K562 (cell line): ENCODE measurements around the gene GCHFR. TPM values are rescaled to one million over a fixed set of nuclear protein-coding genes. Genes with fewer than 3 reads are reported as not detected.

Experiments used
- ATAC-seq: fragments of 200-7000 bp; cut with Tn5 transposase; 3 replicates; pipeline ENCODE4 v1.9.1; 2020; ENCODE audit warnings: moderate library complexity
- BruUV-seq: library from RNA; stranded (reverse); fragments of 400-500 nt; replicated peaks from 2 replicates; lab custom pipeline; 2021; lab: Mats Ljungman, UMichigan
- CTCF ChIA-PET: fragments of 300-600 bp; formaldehyde crosslinking; extraction: SDS; loops from one replicate; lab custom pipeline; 2021; ENCODE audit warnings: low intra/inter-chr PET ratio; lab: Yijun Ruan, JAX
- POLR2A ChIA-PET: fragments of 300-600, 350-650 bp; sonication (Branson Sonifier 250); formaldehyde crosslinking; extraction: SDS; loops from one replicate; lab custom pipeline; 2021; ENCODE audit warnings: antibody characterized with exemption, inconsistent platforms; lab: Yijun Ruan, JAX
- DNase-seq, 4 experiments: peaks; one replicate each; pipeline versions ENCODE4 v3.0.0 to v3.0.0-alpha.2; 2011 to 2018; ENCODE audit warnings: low spot score in 3 of 4, mixed read lengths in 3 of 4; ENCODE audit errors: extremely low read depth in 1 of 4
- FAIRE-seq: peaks from 2 replicates; lab custom pipeline; 2011; peaks lifted over from hg19 to GRCh38; lab: Jason Lieb, UNC
- H2AFZ ChIP-seq: 2 replicates; pipeline ENCODE4 v1.6.0; 2011; ENCODE audit warnings: low read depth, low read length, control low read depth, inconsistent platforms
- H3K27ac ChIP-seq: fragments of 200-600 bp; 3 replicates; pipeline ENCODE4 v1.8.0; 2011; ENCODE audit warnings: low read depth, mild to moderate bottlenecking, control low read depth, inconsistent platforms, low read length, moderate library complexity, mixed read lengths; ENCODE audit errors: extremely low read depth
- H3K27me3 ChIP-seq, 2 experiments: fragments of 300-600 bp in 1 of 2; 2 replicates in 1 of 2; 3 replicates in 1 of 2; pipeline versions ENCODE4 v1.6.0 to v1.8.0; 2011; ENCODE audit warnings: inconsistent platforms in 2 of 2, low read length in 2 of 2, mild to moderate bottlenecking in 1 of 2, mixed read lengths in 1 of 2, moderate library complexity in 1 of 2; ENCODE audit not compliant: control insufficient read depth in 2 of 2, insufficient read depth in 2 of 2
- H3K36me3 ChIP-seq: fragments of 300-600 bp; 3 replicates; pipeline ENCODE4 v1.8.0; 2011; ENCODE audit warnings: mild to moderate bottlenecking, low read length, inconsistent platforms; ENCODE audit not compliant: control insufficient read depth, insufficient read depth
- H3K4me1 ChIP-seq, 2 experiments: fragments of 200-600 bp in 1 of 2; replicated peaks in 1 of 2; 2 replicates in 1 of 2; 3 replicates in 1 of 2; pipeline versions ENCODE4 v1.5.1 to v1.8.0; 2011; ENCODE audit warnings: inconsistent platforms in 2 of 2, low read length in 2 of 2, mild to moderate bottlenecking in 1 of 2, mixed read lengths in 1 of 2, moderate library complexity in 1 of 2; ENCODE audit not compliant: control insufficient read depth in 2 of 2, insufficient read depth in 2 of 2
- H3K4me2 ChIP-seq: 2 replicates; pipeline ENCODE4 v1.6.1; 2011; ENCODE audit warnings: low read length, control low read depth, inconsistent platforms, mixed read lengths; ENCODE audit not compliant: insufficient read depth
- H3K4me3 ChIP-seq: fragments of 200-600 bp; sonication (generic), shearing (Covaris generic); 2 replicates; pipeline ENCODE4 v1.5.1; 2016; ENCODE audit warnings: control low read depth, inconsistent platforms
- H3K79me2 ChIP-seq: fragments of 200-600 bp; 3 replicates; pipeline ENCODE4 v1.8.0; 2011; ENCODE audit warnings: low read length, inconsistent platforms; ENCODE audit not compliant: control insufficient read depth, insufficient read depth
- H3K9ac ChIP-seq, 2 experiments: 2 replicates each; pipeline versions ENCODE4 v1.6.0 to v1.6.1; 2011; ENCODE audit warnings: low read depth in 2 of 2, low read length in 2 of 2, control low read depth in 1 of 2, inconsistent platforms in 1 of 2, mild to moderate bottlenecking in 1 of 2, mixed read lengths in 1 of 2; ENCODE audit not compliant: insufficient read depth in 1 of 2
- H3K9me1 ChIP-seq: one replicate; pipeline ENCODE4 v1.6.0; 2011; ENCODE audit warnings: inconsistent platforms, mild to moderate bottlenecking, low read length, moderate library complexity; ENCODE audit not compliant: control insufficient read depth, insufficient read depth
- H3K9me3 ChIP-seq: replicated peaks from 2 replicates; pipeline ENCODE4 v1.5.1; 2011; ENCODE audit warnings: low read depth, low read length, inconsistent platforms; ENCODE audit not compliant: control insufficient read depth, insufficient read depth
- H4K20me1 ChIP-seq: replicated peaks from 2 replicates; pipeline ENCODE4 v1.6.1; 2011; ENCODE audit warnings: low read length, inconsistent platforms, mixed read lengths; ENCODE audit not compliant: control insufficient read depth, insufficient read depth
- HNRNPLL ChIP-seq: fragments of 200-400 bp; formaldehyde crosslinking; IDR thresholded peaks from 2 replicates; pipeline ENCODE4 v1.6.1; 2017; ENCODE audit warnings: low read length, low read depth, mild to moderate bottlenecking; ENCODE audit not compliant: poor library complexity, severe bottlenecking
- IFI16 ChIP-seq: fragments of 250-450 bp; sonication (Bioruptor Pico); IDR thresholded peaks from 2 replicates; pipeline ENCODE4 v2.1.2; 2022; ENCODE audit warnings: mild to moderate bottlenecking, inconsistent platforms
- KLF1 ChIP-seq: fragments of 450-650 bp; IDR thresholded peaks from 2 replicates; pipeline ENCODE4 v1.6.1; 2016; ENCODE audit warnings: missing genetic modification characterization, missing compliant biosample characterization
- RBM14 ChIP-seq: fragments of 200-400 bp; formaldehyde crosslinking; IDR thresholded peaks from 2 replicates; pipeline ENCODE4 v1.6.1; 2018; ENCODE audit warnings: low read depth, mild to moderate bottlenecking, low read length, moderate library complexity, borderline replicate concordance; ENCODE audit not compliant: insufficient read depth
- SMARCA4 ChIP-seq: fragments of 450-650 bp; IDR thresholded peaks from 2 replicates; pipeline ENCODE4 v1.6.1; 2016
- TCF3 ChIP-seq: sonication (generic); formaldehyde crosslinking; IDR thresholded peaks from 2 replicates; pipeline ENCODE4 v1.4.0; 2020; ENCODE audit warnings: mild to moderate bottlenecking, missing genetic modification reagents
- TEAD4 ChIP-seq, 2 experiments: sonication (generic) in 1 of 2; formaldehyde crosslinking in 1 of 2; IDR thresholded peaks; 2 replicates each; pipeline versions ENCODE4 v1.6.1 to v1.8.0; 2012 to 2022; ENCODE audit warnings: borderline replicate concordance in 1 of 2, inconsistent platforms in 1 of 2, low read length in 1 of 2, mild to moderate bottlenecking in 1 of 2, missing genetic modification reagents in 1 of 2
- YY1 ChIP-seq, 3 experiments: IDR thresholded peaks; 2 replicates each; pipeline ENCODE4 v1.6.1; 2011; ENCODE audit warnings: low read length in 2 of 3, mild to moderate bottlenecking in 2 of 3, moderate library complexity in 2 of 3, borderline replicate concordance in 1 of 3, control low read depth in 1 of 3, low read depth in 1 of 3; ENCODE audit not compliant: insufficient read depth in 3 of 3, insufficient replicate concordance in 2 of 3, control insufficient read depth in 1 of 3, insufficient read length in 1 of 3; ENCODE audit errors: extremely low read depth in 1 of 3
- ZNF668 ChIP-seq: fragments of 250-450 bp; sonication (Bioruptor Pico); IDR thresholded peaks from 2 replicates; pipeline ENCODE4 v1.8.0; 2022; ENCODE audit warnings: mild to moderate bottlenecking, inconsistent platforms
- WGBS: fragments of 100-300 bp; shearing (Covaris generic); methylation state at CpG from one replicate; pipeline ENCODE4 v1.1.6; 2016; ENCODE audit warnings: low coverage, mixed read lengths; ENCODE audit not compliant: insufficient coverage; ENCODE audit errors: missing lambda C conversion rate; 5-methylcytosine and 5-hydroxymethylcytosine counted together
- in situ Hi-C: fragments of 300-500 bp; cut with MboI; formaldehyde crosslinking; loops from 4 replicates; pipeline ENCODE4 v1.15.0; 2018; ENCODE audit warnings: inconsistent platforms, mixed read lengths
- intact Hi-C: fragments of 100-400 bp; cut with micrococcal nuclease; formaldehyde crosslinking; loops from 2 replicates; pipeline ENCODE4 v1.14.2; 2022
- polyA plus RNA-seq, 8 experiments: library from polyadenylated mRNA; depleted of rRNA in 4 of 8; stranded (reverse) in 5 of 8; unstranded in 3 of 8; fragments of >200 nt; fragmentation: Nextera tagmentation in 2 of 8; fragmentation: Illumina TruSeq in 1 of 8; extraction: Ambion mirVana in 2 of 8; extraction: Trizol in 1 of 8; gene quantifications; 2 replicates each; pipeline versions ENCODE4 v1.2.1 to v1.2.3, GENCODE V29; 2011 to 2014; ENCODE audit warnings: inconsistent platforms in 1 of 8, missing spikeins in 1 of 8
- total RNA-seq, 7 experiments: library from RNA; depleted of rRNA in 6 of 7; stranded (reverse); fragments of >200 nt in 6 of 7; fragmentation: Illumina TruSeq in 2 of 7; extraction: Trizol in 2 of 7; gene quantifications; 2 replicates each; pipeline versions ENCODE4 v1.2.1 to v1.2.3, GENCODE V29; 2011 to 2021; ENCODE audit warnings: low replicate concordance in 1 of 7

The GCHFR gene
- total and polyA plus RNA-seq, 9 of the 15 experiments (the other 6 are each of a cell fraction or from before 2014, with no cell fraction given): 8.7 to 83.5 (median 20.8) TPM

DNA sequence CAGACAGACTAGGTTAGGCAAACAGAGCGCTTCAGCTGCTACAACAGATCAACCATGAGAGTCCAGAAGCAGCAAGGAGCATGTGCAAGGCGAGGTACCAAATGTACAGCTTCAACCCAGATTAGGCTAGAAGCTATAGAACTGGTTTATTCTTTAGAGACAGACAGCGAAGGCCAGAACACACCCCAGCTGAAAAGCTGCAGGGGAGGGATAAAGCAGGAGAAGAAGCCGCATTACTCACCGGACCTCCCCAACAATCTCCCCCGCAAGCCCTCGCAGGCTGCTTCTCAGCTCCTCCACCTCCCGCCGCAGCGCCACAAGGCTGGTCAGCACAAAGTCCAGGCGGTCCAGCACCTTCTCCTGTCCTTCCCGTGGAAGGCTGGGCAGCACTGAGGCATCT, 12.1 kb upstream of the GCHFR start (continued):
- TF ChIP-seq TEAD4 (IDR thresholded peaks at IDR 0.05; ENCODE audit: low read length): peak; percentile 75
- no peak for TF ChIP-seq TEAD4 (CRISPR knock-in tag; IDR thresholded peaks at IDR 0.05; ENCODE audit: borderline replicate concordance)
- TF ChIP-seq RBM14: no peak
- TF ChIP-seq TCF3 (CRISPR knock-in tag): peak; percentile 82
- no peak for TF ChIP-seq ZNF668 (CRISPR knock-in tag)
- TF ChIP-seq SMARCA4: peak; percentile 81

DNA sequence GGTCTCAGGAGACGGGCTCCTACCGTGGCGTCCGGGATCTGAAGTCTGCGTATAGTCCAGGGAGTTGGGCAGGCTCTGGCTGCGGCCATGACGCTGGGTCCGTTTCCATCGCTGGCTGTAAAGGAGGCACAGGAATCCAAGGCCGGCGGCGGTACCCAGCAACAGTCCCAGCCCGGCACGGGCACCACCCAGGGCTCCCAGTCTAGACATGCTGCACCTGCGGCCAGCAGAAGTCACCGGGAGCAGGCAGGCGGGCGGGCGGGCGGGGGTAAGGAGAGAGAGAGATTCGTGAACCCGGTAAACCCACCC, 9.3 kb upstream of the GCHFR start:
- TF ChIP-seq HNRNPLL: peak; percentile 42
- no peak for TF ChIP-seq KLF1 (tag)
- TF ChIP-seq YY1 (IDR thresholded peaks at IDR 0.05; ENCODE audit: borderline replicate concordance in 1 of 3, control insufficient read depth in 1 of 3, extremely low read depth in 1 of 3, insufficient read depth in 3 of 3, insufficient read length in 1 of 3, insufficient replicate concordance in 2 of 3, low read depth in 1 of 3, low read length in 2 of 3): peak in 1 of 3 experiments; percentile 71
- TF ChIP-seq IFI16 (CRISPR knock-in tag): no peak
- FAIRE-seq: no peak
- Histone ChIP-seq H2AFZ (peak overlapping the region; percentile 90), H4K20me1 (0 out of 2 replicates have a peak, but pooled peaks cover 4% of the 10 kb centered on the region), H3K9me3 (no peaks in the 10 kb centered on the region), H3K4me1 (peaks cover 36 to 43% of the 10 kb centered on the region in 2 experiments), H3K27ac (peak overlapping the region; percentile 71), H3K4me2 (peak overlapping the region; percentile 83), H3K4me3 (peak overlapping the region; percentile 99), H3K9ac (peak overlapping the region; percentile 88 to 95), H3K9me1 (no peaks in the 10 kb centered on the region), H3K36me3 (peaks cover 40% of the 10 kb centered on the region), H3K79me2 (peaks cover 51% of the 10 kb centered on the region), H3K27me3 (no peaks in the 10 kb centered on the region)
- no TSS peak for BruUV-seq
- POLR2A ChIA-PET: interaction anchor here (0.7 to 1.2 kb wide), 2 partner anchors 8 to 23 kb away, joined by 3 read pairs; no protein-coding TSS in a partner anchor
- ATAC-seq: peak; percentile 53
- peak in 2 of 4 experiments; percentile 28 to 43 for DNase-seq
- CTCF ChIA-PET: interaction anchor here (0.6 to 0.7 kb wide), 2 partner anchors 161 to 477 kb away, joined by 3 read pairs; no protein-coding TSS in a partner anchor
- in situ Hi-C loops: no loop called here
- WGBS: 0% methylated on average over 22 of the region's 22 CpGs
- intact Hi-C loops: loop anchor here (10.0 kb wide), 1 partner anchor 190 kb away; the partner anchor contains the start of genes CCDC32 and RPUSD2
